Suppressor macrophage treated with lipopolysaccharide for 1 hour (primary cell): ENCODE data around the gene TMCO6.

Experiments
- DNase-seq, 3 donors: peaks; one replicate each; pipeline ENCODE4 v3.0.0-alpha.2; 2020 to 2022

The TMCO6 gene

DNA sequence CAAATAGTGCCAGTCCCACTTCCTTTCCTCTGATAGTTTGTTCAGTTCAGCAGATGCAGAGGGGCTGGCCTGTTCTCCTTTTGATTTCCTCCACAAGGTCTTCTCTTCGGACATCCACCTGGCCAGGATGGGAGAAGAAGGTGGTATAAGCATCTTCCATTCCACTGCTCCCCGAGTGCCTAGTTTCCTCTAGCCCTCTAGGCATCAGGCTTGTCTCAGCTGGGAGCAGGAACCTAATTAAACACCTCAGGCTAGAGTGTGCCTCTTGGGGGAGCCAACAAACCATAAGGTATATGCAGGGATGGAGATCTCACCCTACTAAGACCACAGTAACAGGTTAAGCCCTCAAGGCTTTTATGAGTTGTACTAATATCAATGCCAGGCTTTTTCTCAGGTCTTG, 35.0 kb downstream of the TMCO6 start:
- no peak for DNase-seq

DNA sequence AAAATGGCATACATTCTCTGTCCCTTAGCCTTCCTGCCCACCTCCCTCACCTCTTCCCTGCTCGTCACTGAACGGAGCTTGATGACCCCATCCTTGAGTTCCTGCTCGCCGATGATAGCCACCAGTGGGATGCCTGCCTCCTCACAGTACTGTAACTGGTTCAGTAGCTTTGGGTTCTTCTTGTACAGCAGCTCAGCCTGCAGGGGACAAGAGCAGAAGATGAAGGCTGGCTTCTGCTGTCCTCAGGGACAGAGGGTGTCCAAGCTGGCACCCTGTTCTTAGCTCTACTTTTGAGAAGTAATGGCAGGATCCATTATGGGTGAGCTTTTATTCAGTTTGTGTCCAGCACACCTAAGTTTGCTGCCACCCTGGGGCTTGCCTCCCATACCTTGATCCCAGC, 35.4 kb downstream of the TMCO6 start:
- DNase-seq: no peak

DNA sequence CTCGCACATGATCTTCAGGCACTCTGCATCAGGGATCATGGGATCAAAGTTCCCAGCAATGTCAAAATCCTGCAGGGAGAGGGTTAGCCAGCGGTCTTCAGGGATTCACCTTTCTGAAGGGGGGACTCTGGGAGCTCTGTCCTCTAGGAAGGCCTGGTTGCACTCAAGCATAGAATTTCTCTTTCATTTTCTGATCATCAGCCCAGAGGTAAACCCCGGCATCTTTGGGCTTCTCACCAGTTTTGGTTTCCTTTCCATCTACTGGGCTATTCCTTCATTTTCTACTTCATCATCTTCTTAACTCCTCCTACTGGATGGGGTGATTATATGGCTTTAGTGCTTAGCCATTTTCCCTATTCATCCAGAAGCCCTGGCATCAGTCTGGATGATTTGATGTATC, 38.7 kb downstream of the TMCO6 start:
- peak in 2 of 3 donors; percentile 2 to 39 for DNase-seq

DNA sequence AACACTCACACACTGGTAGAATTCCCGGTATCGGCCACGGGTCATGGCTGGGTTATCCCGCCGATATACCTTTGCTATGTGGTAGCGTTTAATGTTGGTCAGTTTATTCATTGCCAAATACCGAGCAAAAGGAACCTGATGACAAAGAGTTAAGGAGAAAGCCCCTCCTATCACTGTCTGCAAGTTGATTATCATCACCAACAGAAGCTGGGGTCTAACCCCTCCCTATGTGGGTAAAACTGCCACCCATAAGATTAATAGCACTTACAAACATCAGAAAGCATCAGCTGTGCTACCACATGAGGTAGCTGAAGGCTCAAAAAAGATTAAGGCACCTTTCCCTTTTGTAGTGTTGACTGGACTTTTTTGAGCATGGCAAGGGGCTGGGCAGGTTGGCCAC, 39.7 kb downstream of the TMCO6 start:
- DNase-seq: no peak

DNA sequence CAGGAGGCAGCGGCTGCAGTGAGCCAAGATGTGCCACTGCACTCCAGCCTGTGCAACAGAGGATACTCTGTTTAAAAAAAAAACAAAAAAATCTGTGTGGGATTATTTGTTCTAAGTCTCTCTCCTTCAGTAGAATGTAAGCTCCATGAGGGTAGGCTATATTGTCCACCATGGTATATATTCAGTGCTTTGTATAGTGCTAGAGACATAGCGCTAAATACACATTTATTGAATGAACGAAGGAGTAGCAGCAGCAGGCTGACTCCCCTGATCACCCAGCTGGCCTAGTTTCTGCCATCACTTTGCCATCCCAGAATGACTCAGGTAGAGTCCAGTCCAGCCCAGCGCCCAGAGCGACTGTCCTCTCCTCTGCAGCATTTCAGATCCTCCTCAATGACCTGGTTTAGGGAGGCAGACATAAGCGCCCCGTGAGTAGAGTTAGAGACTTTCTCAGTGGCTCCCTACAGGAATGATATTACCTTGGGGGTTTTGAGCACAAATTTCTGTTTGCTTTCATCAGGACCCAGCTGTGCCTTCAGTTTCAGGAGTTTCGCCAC, 51.2 kb downstream of the TMCO6 start:
- DNase-seq: no peak

DNA sequence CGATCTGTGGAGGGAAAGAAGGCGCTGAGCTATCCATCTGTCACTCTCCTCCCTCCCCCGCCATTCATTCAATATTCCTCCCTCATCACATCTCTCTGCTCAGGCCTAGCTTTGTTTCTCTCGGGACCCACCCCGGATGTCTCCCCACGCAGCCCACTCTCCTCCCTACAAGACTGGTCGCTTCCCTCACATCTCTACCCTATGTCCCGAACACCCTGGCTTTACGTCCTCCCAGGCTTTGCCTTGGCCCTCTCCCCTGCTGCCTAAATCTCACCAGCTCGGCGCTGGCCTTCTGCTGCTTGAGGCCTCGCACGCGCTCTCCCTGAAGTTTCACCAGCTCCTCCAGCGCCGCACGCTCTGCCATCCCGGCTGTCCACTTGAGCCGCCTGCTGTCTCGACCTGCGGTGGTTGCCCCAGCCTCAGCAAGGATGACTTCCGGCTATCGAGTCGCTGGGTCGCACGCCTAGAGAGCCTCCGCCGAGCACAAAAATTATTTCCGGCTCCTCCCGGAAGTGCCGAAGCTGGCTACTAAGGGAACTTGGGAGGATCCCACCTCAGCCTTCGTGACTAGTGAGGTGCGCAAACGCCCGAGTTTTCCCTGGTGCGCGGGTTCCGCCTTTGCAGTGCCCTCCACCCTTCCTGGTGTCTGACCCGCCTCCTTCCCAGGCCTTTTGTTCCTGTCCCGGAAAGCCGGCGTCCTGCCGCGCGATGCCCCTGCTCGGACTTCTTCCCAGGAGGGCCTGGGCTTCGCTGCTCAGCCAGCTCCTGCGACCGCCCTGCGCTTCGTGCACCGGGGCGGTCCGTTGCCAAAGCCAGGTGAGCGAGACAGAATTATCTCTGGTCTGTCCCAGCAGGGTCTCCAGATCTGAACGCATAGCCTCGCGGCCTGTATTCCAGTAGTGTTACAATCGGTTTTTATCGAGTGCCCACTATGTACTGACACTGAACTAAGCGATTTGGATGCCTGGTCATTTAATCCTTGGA, 52.0 kb downstream of the TMCO6 start, which contains the start of the genes HARS1 and HARS2:
Gene HARS1, minus strand, starts transcription at position 430 of the 984 bp plus-strand sequence. Its CDS starts 66 bp downstream, at position 364.
Gene HARS2, plus strand, starts transcription at position 515 of the 984 bp plus-strand sequence. Its CDS starts 194 bp downstream, at position 709.
- peak; percentile 94 to 97 (median 96) for DNase-seq

DNA sequence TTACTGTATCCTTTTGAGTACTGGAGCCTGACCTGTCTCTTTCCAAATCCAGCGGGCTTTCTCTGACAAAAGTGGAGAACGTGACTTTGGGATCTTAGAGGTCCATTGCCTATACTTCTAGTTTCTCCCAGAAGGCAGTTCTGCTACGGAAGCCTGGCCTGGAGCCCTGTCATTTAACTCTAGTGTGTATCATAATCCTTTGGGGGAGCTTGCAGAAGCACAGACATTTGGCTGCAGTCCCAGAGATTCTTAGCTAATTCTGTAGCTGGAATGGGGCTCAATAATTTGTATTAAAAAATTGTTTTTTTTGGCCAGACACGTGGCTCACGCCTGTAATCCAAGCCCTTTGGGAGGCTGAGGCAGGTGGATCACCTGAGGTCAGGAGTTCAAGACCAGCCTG, 55.0 kb downstream of the TMCO6 start:
- no peak for DNase-seq
